Measurements from ENCODE around the gene SLC23A1. TPM values are rescaled to one million over a fixed set of nuclear protein-coding genes. Genes with fewer than 3 reads are reported as not detected.

SLC23A1 gene
- total RNA-seq, 4 donors from 2014 or later = 0.30 to 5.5 (median 1.0) TPM; not detected in 1

DNA sequence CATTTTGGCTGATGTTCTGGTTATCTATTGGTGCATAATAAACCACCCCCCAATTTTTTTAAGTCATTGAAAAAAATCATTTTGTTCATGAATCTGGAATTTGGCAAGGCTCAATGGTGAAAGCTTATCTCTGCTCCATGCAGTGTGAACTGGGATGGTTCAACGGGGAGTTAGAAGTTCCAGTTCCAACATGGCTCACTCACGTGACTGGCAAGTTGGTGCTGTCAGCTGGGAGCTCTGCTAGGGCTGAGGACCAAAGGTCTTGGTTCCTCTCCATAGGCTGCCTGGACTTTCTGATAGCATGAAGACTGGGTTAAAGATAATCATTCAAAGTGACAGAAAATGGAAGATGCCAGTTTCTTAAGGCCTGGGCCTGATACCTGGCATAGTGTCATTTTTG is 23.9 kb upstream of the SLC23A1 start:
- H3K4me3 ChIP-seq = no peak overlapping the region
- no peaks in the 10 kb centered on the region for H3K36me3 ChIP-seq
- intact Hi-C loops (cut with DNase I; ENCODE audit: low total_unique reads) = no loop called here
- H3K27me3 ChIP-seq = no peaks in the 10 kb centered on the region
- H3K27ac ChIP-seq = no peak overlapping the region
- TF ChIP-seq POLR2A (IDR thresholded peaks at IDR 0.05) = no peak
- TF ChIP-seq, protein P1, sequence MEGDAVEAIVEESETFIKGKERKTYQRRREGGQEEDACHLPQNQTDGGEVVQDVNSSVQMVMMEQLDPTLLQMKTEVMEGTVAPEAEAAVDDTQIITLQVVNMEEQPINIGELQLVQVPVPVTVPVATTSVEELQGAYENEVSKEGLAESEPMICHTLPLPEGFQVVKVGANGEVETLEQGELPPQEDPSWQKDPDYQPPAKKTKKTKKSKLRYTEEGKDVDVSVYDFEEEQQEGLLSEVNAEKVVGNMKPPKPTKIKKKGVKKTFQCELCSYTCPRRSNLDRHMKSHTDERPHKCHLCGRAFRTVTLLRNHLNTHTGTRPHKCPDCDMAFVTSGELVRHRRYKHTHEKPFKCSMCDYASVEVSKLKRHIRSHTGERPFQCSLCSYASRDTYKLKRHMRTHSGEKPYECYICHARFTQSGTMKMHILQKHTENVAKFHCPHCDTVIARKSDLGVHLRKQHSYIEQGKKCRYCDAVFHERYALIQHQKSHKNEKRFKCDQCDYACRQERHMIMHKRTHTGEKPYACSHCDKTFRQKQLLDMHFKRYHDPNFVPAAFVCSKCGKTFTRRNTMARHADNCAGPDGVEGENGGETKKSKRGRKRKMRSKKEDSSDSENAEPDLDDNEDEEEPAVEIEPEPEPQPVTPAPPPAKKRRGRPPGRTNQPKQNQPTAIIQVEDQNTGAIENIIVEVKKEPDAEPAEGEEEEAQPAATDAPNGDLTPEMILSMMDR (IDR thresholded peaks at IDR 0.05) = no peak
- peaks cover 0 to 11% of the 10 kb centered on the region in 2 donors for H3K4me1 ChIP-seq
- no peaks in the 10 kb centered on the region for H3K9me3 ChIP-seq
- no peak for DNase-seq

DNA sequence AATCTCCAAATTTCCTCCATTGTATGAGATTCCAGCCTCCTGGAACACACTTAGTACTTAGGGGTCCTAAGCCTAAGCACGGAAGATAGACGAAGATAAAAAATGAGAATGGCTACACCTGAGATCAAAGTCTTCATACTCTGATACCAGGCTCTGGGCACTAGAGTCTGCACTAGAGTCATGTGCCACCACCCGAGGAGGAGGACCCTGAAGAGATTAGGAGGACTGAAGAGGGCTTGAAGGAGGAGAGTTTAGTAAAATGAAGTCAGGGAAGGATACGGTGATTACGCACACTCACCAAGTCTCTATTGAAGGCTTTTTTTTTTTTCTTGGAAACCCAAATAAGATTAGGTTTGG is 21.4 kb upstream of the SLC23A1 start:
- Histone ChIP-seq H3K36me3 (no peaks in the 10 kb centered on the region), H3K9me3 (no peaks in the 10 kb centered on the region), H3K4me1 (peaks cover 0 to 3% of the 10 kb centered on the region in 2 donors), H3K4me3 (peak overlapping the region; percentile 35 to 37), H3K27ac (peak overlapping the region; percentile 86 to 95), H3K27me3 (no peaks in the 10 kb centered on the region)
- intact Hi-C loops (cut with DNase I; ENCODE audit: low total_unique reads) = no loop called here
- TF ChIP-seq, protein P1 (IDR thresholded peaks at IDR 0.05) = no peak
- TF ChIP-seq POLR2A (IDR thresholded peaks at IDR 0.05) = no peak
- DNase-seq = no peak

DNA sequence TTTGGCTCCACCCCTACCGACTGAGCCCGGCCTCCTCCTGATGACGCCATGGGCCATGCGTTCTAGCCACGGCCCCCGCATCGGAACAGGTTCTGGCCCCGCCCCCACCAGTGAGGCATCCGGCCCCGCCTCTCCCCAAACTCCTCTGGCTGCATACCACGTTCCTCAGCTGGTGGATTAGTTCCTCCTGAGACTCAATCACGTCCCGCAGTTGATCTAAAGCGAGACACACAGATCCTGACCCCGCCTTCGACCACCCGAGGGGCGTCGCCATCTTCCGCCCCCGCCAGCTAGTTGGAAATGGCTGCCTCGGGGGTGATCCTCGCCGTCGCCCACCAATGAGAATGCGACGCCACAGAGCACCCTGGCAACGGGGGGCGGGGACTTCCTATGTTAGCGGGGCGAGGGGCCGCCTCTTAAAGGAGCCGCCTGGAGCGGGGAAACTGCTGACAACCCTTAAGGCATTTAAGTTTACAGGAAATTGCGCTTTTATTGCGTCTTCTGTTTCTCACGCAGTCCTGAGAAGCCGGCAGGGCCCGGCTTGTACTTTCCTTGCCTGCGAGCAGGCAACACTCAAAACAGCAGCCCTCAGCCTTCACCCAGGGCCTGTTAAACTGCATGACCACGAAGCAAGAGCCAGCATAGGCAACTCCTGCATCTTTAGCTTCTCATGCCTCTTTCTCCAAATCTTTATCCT is 20.8 kb upstream of the SLC23A1 start, which contains the start of gene SPATA24:
Gene SPATA24 (minus strand): TSS at position 303 of the 697 bp plus-strand sequence. CDS start 29 bp downstream, at position 274.
- Histone ChIP-seq H3K36me3 (no peaks in the 10 kb centered on the region), H3K27me3 (no peaks in the 10 kb centered on the region), H3K27ac (peak within 1 kb of the TSS; percentile 86 to 95), H3K4me1 (peaks cover 0 to 3% of the 10 kb centered on the region in 2 donors), H3K4me3 (peak within 1 kb of the TSS; percentile 35 to 37), H3K9me3 (no peaks in the 10 kb centered on the region)
- DNase-seq = peak; percentile 97 to 98
- intact Hi-C loops (cut with DNase I; ENCODE audit: low total_unique reads) = no loop called here
- TF ChIP-seq, protein P1 (IDR thresholded peaks at IDR 0.05) = no peak
- peak in 1 of 2 donors; percentile 28 for TF ChIP-seq POLR2A (IDR thresholded peaks at IDR 0.05)

DNA sequence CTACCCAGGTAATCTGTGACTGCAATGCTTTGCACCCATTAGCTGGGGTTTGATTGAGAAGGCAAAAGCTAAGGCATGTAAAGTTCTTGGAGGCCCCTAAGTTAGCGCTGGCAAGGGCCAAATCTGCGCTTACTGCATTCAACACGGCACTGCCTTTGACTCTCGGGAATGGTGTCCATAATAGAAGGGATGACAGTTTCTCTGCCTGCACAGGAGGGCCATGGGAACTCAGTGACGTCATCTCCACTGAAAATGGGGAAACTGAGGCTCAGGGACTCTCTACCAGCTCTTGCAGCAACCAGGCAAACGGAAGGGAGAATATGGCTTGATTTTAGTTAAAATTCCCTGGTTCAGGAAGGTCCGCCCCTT is 20.3 kb upstream of the SLC23A1 start:
- H3K4me1 ChIP-seq = peaks cover 0 to 3% of the 10 kb centered on the region in 2 donors
- no peak for TF ChIP-seq POLR2A (IDR thresholded peaks at IDR 0.05)
- TF ChIP-seq, protein P1 (IDR thresholded peaks at IDR 0.05) = no peak
- peak overlapping the region; percentile 35 to 37 for H3K4me3 ChIP-seq
- no peak for DNase-seq
- no peaks in the 10 kb centered on the region for H3K9me3 ChIP-seq
- intact Hi-C loops (cut with DNase I; ENCODE audit: low total_unique reads) = no loop called here
- H3K27ac ChIP-seq = peak overlapping the region; percentile 86 to 95
- no peaks in the 10 kb centered on the region for H3K27me3 ChIP-seq
- H3K36me3 ChIP-seq = no peaks in the 10 kb centered on the region

DNA sequence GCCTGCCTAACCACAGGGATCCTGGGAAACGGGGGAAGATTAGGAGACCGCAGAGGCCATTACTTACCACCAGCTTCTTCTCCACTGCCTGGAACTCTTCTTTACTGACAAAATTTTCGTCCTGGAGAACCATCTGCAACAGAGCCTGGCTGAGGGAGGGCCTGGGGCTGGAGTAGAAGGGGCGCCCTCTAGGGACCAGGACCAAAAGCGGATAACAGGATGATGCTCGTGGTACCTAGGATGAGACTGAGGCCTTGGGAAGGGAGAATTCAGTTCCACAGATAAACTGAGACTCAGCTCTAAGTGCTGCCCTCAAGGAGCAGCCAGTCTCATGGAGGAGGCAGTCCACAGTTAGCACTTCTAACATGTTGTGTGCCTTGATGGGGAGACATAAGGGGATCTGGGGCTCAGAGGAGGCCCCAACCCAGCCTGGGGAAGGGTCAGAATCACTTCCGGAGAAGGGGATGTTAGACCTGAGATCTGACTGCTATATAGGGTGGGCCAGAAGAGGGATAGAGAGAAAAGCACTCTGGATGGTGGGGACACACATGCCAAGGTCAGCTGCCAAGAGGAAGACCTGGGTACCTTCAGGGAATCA is 19.6 kb upstream of the SLC23A1 start:
- Histone ChIP-seq H3K4me3 (no peak overlapping the region), H3K27ac (peak overlapping the region; percentile 86 to 95), H3K9me3 (no peaks in the 10 kb centered on the region), H3K36me3 (no peaks in the 10 kb centered on the region), H3K4me1 (peaks cover 0 to 3% of the 10 kb centered on the region in 2 donors), H3K27me3 (no peaks in the 10 kb centered on the region)
- TF ChIP-seq, protein P1 (IDR thresholded peaks at IDR 0.05) = no peak
- no peak for TF ChIP-seq POLR2A (IDR thresholded peaks at IDR 0.05)
- intact Hi-C loops (cut with DNase I; ENCODE audit: low total_unique reads) = no loop called here
- no peak for DNase-seq

Data from uterus (tissue), 4 donors.